CD4-positive, alpha-beta T cell treated with Interferon alpha-2 for 1 hour (primary cell): ENCODE results near the gene GNB1L.

Source experiments
- DNase-seq, 2 donors: peaks; one replicate each; pipeline ENCODE4 v3.0.0-alpha.2; 2020 to 2022

GNB1L gene

DNA sequence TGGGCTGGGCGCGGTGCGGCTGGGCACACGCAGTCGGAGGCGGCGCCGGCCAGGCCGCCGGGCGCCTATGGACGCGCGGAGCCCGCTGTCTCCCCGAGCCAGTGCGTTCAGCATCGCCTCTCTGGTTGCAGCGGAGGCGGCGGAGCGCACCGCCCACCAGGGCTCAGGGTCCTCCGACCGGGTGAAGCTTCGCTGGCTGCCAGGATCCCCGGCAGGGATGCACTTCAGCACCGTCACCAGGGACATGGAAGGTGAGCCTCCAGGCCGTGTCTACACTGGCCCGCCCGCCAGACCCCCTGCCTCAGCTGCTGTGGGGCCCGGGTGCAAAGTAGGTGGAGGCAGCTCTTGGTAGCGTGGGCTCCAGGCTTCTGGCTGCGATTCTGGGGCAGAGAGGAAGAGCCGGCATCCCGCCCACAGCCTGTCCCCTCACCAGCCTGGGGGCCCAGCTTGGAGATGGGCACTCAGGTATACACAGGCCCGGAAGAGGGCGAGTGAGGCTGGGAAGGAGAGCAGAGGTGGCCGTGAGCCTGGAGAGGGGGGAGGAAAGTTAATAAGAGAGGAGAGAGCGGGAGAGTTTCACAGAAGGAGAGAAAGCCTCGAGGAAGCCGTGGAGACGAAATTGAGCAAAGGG, 95.1 kb downstream of the GNB1L start:
- no peak for DNase-seq

DNA sequence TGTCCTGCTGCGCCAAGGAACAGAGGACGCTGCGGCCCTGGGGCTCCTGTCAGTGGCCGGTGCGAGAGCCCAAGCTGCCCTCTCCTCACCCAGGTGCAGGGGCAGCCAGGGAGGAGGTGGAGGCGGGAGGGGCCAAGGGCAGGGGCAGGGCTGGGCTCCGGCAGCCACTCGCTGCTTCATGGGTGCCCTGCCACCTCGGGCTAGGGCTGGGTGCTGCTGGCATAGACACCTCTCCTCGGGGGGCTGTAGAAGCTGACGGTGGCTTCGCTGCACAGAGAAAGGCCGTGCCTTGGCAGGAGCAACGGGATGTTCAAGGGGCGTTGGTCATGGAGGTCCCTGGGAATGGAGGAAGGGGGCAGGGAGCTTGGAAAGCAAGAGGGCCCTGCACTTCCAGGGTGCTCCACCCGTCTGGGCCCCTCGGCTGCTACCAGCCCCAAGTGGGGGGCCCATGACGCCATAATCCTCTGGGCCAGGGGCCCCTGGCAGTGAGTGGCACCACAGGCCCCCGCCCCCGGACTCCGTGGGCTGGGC, 95.7 kb downstream of the GNB1L start:
- no peak for DNase-seq

DNA sequence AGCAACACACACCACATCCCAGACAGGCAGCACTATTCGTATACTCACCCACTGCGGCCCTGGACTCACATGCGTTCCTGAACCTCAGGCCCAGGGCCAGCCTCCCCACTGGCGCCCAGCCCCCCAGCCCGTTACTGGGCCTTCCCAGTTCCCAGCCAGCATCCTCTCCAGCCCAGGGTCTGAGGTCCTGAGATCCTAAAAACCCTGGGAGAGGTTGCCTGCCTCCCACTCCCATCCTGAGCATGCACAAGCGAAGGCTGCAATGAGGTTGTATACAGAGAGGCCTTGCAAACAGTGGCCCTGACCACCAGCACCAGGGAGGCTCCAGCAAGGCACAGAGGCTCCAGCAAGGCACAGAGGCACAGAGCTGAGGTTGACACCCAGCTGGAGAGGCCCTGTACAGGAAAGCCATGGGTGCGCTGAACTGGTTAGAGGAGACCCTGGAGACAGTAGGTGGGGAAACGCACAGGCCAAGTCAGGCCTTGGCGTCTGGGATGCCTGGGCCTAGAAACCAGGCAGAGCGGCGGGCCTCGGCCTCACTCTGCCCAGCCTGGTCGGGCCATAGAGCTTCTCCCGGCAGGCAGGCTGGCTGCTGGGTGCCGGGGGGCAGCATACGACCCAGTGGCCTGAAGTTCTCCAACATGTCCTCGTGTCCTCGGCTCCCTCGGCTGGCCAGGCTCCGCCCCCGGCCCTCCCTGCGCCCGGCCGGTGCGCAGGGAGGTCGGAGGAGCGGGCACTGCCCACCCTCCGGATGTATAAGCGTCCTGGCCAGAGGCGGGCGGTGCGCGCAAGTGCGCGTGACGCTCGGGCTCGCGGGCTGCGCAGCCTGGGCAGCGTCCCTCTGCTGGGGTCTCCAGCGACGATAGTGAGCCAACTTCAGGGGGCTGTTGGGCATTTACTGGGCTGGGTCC, 96.4 kb downstream of the GNB1L start:
- no peak for DNase-seq

DNA sequence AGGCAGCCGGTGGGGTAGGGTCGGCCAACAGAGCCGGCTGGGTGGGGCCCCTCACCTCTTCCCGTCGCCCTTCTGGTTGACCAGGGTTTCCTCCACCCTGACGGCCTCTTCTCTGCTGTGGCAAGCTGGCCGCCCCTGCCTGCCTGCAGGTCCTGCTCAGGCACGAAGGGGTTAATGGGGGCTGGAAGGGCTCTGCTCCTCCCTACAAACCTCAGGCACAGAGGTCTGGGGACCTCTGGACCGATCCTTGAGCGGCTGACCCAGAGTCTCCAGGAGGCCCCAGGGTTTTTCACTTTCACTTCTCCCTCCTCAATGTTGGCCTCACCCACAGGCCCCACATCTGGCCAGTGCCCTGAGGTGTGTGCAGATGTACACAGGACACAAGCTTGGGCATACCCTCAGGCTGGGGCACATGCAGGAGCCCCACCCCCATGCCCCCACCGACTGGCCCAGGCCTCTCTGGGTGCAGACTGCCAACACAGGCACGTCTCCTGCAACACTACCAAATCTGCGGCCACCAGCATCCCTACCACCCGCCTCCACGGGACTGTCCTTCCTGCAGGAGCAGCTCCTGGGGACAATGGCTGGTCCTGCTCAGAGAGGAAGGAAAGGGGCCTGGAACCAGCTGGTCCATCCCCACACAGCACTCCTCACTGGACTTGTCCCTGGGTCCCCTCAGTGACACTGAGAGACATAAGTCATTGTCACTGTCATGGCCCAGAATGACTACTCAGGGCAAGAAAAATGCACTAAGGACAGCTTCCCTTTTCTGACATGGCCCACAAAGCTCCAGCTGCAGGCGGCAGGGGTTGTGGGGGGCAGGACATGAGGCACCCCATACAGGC, 97.3 kb downstream of the GNB1L start:
- DNase-seq: no peak

- peak; percentile 60 to 73 for DNase-seq
Measured at GRCh38 chr22:19756288-19757128, 98.2 kb downstream of the GNB1L start.

GRCh38 chr22:19755722-19756287, 98.9 kb downstream of the GNB1L start:
- no peak for DNase-seq

- DNase-seq: no peak
Measured at GRCh38 chr22:19755145-19755710, 99.4 kb downstream of the GNB1L start.

DNA sequence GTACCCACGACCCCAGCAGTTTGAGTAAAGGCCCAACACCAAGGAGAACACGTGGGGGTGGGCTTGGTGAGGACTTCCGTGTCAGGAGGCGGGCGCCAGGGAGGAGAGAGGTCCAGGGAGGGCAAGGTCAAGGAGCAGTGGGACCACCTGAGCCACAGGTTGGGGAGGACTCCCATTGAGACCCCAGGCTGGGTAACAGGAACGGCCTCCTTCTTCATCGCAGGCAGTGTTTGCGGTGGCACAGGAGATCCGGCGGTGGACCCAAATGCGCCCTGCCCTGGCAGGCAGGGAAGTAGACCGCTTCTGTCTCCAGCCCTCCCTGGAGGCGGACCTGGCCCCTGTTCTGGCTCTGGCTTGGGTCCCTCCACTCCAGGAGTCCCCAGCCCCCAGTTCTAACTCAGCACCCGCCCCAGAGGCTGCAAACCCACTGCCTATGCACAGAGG, 100.0 kb downstream of the GNB1L start:
- no peak for DNase-seq

DNA sequence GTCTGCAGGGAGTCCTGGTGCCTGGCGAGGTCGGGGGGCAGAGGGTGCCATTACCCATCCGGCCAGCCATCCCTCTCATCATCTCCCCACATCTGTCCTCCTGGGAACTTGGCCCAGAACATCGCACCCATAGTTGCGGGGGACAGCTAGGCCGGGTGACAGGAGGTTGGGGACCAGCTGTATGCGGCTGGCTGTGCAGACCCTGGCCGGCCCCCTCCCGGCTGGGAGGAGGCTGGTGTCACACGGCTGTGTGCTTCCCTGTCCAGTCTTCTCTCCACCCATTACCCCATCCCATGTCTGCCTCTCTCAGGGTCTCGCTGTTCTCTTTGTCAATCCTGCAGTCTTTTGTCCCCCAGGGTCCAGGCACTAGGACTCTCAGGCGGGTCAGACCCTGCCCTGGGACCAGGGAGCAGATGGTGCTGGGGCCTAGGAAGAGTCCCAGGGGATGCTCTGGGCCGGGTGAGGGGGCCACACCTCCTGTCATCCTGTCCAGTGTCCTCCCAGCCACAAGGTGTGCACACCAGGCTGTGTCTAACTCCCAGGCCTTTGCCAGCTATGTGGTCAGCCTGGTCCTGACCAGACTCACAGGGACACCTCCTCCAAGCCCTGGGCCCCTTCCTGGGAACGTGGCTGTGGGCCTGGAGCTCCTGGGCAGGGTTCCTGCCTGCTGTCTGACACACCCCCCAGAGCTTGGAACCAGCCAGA, 100.5 kb downstream of the GNB1L start:
- no peak for DNase-seq

DNA sequence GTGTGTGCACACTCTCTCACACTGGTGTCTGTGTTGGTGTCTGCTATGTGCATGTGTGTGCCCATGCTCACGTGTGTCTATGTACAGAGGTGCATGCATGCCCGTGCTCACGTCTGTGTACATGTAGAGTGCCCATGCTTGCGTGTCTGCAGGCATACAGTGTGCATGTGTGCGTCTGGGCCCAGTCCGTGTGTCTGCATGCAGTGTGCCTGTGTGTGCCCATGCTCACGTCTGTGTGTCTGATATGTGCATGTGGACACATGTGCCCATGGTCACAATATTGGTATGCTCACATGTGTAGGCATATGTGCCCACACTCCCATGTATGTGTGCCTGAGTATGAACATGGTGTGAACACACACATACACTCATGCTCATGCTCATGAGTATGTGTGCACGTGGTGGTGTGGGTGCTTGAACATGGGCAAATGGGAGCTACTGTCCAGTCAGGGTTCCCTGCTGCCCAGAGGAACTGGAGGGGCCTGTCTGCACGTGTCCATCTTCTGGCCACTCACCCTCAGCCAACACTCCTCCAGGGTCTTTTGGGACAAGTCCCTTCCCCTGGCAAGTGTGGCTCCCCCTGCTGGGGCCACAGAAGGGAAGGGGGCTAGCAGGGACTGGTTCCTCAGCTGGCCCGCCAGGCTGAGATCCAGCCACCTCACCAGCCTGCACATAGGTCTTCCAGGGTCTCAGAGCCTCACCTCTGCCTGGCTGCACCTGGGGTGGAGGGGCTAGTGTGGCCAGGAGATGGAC, 101.4 kb downstream of the GNB1L start:
- no peak for DNase-seq

DNA sequence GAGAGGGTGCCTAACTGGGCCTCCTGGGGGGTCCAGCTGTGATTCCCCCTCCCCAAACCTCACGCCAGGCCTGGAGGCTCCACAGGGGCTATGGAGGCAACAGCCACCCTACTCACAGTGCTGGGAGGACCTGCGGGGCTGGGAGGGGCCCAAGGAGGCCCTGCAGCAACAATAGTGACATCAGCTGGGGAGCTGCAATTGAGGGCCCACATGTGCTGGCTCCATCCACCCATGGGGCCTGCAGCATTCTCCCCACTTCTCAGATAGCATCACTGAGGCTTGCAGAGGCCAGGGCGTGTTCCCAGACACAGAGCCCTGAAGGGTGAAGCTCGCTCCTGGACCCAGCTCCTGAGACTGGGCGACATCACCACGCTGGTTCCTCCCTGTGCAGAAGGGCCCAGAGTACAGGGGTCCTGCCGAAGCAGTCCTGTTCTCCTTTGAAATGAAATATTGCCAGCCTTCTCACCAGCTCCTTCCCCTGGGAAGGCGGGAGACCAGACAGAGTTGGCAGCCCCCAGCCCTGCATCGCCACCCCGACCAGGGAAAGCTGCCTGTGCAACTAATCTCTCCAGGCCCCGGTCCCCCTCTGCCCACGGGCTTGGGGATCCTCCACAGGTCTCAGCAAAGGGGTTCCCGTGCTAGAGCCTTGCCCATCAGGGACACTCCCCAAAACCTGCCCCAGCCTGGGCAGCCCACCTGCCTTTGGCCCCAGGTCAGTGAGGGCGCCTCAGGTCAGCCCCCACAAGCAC, 103.0 kb downstream of the GNB1L start:
- DNase-seq: no peak

- no peak for DNase-seq
Measured at GRCh38 chr22:19750507-19751490, 103.9 kb downstream of the GNB1L start.

DNA sequence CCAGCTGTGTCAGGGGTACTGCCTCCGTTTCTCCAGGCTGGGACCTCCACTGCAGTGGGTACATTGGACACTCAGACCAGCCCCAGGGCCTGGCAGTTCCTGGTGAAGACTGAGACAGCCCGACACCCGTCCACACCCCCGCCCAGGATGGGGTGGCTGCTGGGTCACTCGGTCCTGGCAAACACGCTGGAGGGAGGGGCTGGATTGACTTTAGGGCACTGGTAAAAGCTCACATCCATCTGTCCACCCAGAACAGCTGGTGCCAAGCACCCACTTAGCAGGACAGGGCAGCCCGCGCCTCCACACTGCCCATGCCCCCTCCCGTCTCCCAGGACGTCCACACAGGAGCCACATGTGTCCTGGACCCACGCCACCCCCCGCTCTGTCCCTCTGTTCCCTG, 104.8 kb downstream of the GNB1L start:
- no peak for DNase-seq

DNA sequence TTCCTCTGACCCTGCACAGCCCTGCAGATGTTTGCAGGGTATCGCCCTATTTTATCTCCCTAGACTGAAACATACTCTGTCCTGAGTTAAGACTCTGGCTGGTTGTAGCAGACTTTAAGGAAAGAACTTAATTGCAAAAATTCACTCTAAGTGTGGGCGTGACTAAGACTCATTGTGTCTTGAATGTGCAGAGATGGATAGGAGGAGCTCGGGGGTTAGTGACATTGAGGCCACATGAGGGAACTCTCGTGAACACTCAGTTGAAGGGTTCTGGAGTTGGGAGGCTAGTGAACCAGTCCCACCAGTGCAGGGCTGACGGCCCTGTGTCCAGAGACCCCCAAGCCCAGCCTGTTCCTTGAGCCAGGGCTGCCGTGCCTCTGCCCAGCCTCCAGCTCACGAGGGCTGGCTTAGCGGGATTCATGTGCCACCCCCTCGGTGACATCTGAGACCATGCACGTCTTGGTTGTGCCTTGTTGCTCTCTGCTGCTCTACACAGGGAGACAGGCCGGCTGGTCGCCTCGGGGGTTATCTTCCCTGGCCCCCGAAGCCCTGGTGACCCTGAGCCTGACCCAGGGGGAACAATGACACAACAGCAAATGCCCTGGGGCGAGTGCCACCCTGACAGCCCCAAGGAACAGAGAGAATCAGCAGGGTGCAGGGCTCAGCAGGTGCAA, 105.5 kb downstream of the GNB1L start:
- no peak for DNase-seq

- DNase-seq: no peak
Measured at GRCh38 chr22:19748139-19748538, 106.5 kb downstream of the GNB1L start.

DNA sequence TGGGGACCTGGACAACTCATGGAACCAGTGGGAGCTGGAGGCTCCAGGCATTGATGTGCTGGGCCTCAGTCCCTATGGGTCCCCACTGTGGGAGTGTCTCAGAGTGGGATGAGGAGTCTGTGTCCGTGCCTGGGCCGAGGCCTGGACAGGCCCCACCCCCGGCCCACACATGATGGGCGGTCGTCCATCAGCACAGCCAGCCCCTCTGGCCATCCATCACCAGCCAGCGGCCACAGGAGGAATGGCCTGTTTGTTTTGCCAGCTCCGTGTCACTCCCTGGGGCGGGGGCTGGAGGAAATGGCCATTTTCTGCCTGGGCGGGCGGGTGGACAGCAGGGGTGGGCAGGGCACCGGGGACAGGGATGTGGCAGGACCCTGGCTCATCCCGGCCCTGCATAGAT, 107.1 kb downstream of the GNB1L start:
- DNase-seq: no peak

- no peak for DNase-seq
Measured at GRCh38 chr22:19746726-19747125, 107.9 kb downstream of the GNB1L start.
